Kidney glomerular epithelial cell (primary cell): ENCODE data around the gene RNF220.
"Not testable (repeated sequence)": the region's sequence is repeated elsewhere in the genome, so short reads cannot be mapped to it uniquely, and the experiment has no call there.

Experiments used
- DNase-seq: peaks from one replicate; lab custom pipeline; 2025; lab: John Stamatoyannopoulos, UW

The RNF220 gene

DNA sequence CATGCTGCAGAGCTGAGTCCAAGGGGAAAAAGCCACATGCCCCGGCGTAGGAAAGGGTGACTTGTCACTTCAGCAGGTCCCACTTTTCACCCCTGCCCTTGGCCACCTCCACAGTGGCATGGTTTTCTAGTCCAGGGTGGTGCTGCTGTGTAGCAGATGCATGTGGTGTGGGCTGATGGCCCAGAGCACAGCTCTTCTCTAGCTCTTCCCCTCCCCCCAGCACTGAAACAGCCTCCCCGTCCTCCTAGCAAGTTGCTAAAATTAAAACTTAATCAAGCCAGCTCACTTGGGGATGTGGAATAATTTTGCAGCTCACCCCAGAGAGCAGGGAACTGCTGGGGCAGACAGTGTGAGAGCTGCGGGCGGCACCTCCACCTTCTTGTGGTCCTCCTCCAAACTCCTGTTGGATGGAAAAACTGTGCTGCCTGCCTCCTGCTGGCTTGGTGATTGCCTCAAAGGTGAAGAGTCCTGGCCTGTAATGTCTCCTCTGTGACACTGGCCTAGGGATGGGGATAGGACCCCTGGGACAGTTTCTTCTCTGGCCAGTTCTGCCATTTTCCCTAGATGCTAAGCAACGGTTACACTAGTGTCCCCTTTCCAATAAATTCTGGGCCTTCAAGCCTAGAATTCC lies 91.6 kb downstream of the RNF220 start:
- DNase-seq: no peak

DNA sequence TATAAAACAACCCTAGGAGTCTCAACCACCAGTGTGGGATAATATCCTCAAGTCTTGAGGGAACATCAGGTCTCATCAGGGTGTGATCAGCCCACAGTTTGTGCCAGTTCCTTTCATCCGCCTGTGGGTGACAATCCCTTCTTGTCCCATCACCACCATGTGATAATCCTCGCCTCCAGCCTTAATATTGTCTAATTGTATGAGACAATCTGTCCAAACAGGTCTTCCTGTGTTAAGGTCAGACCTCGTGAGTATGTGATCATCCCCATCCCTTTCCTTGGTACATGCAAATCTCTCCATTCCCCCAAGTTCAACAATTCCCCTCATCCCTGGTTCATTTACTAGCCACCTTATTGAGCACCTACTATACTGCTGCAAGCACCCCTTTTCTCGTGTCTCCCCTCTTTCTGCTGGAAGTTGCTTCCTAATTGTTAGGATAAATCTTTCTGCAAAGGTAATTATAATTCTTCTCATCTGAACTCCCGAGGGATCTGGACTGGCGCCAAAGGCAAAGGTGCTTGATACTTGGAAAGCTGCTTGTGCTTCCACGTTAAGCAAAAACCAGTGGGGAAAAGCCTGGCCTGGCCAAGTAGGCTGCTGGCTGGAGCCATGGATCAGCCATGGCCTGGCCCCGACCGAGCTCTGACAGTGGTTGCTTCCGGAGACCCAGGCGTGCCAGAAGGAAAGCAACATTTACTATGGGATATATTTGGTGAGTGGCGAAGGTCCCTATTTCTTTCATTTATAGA lies 92.5 kb downstream of the RNF220 start:
- no peak for DNase-seq

DNA sequence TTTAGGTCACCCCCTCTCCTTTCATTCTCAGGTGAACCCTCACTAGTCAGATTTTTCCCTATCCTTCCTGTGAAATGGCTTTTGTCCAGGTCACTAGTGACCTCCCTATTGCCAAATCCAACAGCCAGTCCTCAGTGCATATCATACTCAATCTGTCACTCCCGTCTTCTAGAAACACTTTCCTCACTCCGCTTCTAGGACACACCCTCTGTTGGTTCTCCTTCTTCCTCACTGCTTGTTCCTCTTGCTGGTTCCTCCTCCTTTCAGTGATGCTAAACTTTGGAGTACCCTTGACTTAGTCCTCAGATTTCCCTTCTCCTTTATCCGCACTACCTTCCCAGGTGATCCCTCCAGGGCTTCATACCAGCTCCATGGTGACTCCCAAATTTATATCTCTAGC lies 94.3 kb downstream of the RNF220 start:
- no peak for DNase-seq

DNA sequence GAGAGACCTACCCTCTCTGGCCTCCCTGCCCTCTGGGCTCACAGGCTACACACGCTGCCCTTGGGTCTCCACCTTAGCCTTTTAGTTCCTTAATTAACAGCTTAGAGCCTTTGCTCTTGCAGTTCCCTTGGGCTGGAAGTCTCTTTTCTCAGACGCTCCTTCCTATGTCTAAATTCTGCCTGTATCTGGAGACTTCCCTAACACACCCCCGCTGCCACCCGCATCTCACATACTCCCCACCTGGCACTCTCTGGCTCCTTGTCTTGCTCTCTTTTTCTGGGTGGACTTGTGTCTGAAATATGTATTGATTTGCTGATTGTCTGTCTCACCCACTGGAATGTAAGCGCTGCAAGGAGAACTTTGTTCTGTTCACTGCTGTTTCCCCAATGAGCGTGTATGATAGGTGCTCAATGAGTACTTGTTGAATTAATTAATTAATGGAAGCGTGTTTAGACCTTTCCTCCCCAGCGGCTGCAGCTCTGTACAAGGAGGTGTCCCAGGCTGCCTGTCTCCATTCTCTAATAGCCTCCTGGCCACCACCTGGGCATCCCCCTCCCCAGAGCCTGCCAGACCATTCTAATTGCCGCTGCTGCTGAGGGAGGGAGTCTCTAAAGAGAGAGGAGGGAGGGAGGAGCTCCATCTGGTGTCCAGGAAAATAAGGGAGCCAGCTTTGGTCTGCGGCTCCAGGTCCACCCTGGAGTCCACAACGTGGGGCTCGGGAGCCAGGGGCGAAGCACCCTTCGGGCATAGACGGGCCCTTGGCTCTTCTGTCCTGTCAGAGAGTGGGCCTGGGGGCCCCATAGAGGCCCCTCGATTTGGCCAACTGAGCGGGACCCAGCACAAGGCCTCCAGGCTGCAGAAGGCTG lies 95.4 kb downstream of the RNF220 start:
- DNase-seq: no peak

DNA sequence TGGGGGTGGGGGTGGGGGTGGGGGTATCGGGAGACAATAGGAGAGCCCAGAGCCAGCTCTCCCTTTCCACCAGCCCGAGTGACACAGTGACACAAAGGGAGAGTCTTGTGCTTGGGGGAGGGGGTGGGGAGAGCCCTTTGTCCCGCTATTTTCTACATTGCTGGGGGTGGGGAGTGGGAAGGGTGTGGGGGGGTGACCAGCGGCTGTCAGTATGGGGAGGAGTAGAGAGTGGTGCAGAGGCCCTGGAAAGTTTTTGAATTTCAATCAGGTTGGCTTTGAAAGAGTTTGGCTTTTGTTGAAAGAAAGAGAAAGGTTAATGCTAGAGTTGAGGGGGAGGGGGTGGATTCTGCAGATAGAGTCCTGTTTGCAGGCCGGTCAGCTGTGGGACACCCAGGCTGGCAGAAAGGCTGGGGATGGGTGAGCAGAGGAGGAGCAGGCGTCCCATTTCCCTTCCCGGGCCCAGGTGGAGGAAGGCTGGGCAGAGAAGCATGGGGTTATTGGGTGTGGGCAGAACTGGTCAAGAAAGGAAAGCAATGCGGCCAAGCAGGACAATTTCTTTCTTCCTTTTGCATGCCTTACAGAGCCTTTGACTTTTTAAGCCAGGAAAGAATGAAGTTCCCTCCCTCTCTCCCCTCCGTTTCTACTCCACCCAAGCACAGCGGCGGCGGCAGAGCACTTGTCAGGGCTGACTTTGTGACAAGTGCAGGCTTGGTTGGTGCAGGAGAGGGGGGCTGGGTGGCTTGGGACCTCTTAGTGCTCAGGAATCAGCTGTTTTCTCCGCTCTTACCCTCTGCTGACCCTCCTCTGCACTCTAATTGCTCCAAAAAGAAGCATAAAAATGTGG lies 96.2 kb downstream of the RNF220 start:
- no peak for DNase-seq

DNA sequence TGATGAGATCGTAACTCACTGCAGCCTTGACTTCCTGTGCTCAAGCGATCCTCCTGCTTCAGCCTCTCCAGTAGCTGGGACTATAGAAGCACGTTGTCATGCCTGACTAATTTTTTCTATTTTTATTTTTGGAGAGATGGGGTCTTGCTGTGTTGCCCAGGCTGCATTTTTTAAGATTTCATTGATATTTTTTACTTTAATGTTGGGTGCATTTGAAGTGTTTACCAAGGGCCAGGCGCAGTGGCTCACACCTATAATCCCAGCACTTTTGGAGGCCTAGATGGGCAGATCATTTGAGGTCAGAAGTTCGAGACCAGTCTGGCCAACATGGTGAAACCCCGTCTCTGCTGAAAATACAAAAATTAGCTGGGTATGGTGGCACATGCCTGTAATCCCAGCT lies 97.8 kb downstream of the RNF220 start:
- DNase-seq: not testable (repeated sequence)

DNA sequence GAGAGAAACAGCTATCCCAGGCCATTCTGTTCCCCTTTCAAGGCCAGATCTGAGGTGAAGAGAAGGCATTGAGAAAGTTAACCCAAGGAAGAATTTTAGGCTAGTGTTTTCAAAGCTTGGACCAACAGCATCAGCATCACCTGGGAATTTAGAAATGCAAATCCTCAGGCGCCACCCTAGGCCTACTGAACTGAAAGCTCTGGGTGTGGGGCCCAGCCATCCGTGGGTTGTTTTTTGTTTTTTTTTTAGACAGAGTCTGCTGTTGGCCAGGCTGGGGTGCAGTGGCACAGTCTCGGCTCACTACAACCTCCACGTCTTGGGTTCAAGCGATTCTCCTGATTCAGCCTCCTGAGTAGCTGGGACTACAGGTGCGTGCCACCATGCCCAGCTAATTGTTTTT lies 98.6 kb downstream of the RNF220 start:
- no peak for DNase-seq

DNA sequence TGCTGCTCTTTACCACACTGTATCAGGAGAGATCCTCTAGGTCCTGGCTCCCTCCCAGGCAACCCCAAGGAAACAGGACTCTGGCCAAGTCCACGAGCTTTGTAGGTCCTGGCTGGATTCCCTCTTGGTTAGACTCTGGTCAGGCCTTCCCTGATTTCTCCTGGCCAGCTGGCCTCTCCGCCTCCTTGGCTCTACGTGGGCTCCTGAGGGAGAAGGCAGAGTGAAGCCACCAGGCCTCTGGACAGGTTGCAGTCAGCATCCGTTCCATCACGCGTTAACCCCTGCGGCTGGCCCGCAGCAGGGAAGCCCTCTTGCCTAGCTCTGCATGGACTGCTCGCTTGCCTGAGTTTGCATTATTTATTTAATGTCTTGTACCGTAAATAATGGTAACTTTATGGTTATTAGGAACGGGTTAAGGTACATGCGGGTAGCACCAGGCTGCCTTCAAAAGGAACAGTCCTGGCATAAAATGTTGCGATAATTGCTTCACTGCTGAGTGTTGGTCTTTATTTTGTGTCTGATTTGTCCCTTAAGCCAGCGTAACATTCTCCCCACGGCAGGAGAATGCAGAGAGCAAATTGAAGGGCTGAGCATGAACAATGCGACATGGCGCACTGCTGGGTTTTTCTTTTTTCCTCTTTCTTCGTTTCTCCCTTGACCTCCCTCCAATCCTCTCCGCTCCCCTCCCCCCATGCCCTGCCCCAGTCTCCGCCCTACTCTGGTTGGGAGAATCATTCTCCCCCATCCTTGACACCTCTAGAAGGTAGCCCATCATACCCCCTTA lies 100.3 kb downstream of the RNF220 start:
- no peak for DNase-seq

DNA sequence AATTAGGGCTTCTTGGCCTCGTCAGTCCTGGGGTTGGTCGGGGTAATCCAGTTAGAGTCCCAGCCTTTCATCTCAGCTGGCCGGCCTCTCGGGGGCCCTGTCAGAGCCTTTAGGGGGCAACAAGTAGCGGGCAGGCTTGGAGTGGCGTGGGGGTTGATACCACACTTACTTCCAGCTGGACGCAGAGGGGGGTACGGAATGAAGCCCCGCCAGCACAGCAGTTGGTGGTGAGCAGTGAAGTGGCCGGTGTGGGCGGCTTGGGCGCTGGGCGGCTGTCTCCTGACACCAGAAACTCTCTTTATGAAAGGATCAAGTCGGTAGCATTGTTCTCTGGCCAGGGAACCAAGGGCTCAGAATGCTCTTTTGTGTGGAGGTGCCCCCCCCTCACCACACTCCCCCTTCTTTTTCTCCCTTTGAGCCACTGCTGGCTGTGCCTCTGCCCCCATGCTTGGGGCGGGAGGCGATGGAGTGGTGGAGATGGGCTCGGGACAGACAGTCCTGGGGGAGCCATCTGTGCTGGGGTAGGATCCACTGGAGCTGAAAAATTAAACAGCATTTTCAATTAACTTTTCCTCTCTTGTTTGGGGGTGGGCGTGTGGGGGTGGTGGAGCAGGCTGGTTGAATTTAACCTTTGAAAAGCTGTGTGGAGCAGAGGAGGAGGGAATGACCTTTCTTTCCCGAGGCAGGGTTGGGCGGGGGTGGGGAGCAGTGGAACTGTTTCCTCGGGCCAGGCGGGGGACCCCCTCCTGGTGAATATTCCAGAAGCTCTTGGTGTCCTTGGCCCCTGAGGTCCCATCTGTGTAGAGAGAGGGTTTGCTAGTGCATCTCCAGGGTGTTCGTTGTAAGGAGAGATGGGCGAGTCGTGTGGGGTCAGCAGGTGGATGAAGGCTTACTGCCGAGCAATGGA lies 102.7 kb downstream of the RNF220 start:
- no peak for DNase-seq

DNA sequence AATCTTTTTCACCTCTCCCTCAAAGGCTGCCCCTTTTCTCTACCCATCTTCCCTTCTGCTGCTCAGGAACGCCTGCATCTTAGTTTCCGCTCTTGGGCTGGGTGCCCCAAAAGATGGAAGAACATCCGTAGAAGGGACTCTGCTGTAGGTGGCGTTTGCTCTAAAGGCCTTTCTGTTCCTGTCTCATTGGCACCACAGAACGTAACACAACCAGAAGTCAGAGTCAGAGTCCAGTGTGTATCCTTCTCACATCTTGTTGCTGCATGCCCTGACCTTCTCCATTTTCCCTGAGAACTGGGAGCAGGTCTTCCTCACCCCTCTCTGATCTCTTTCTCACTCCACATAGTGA lies 103.3 kb downstream of the RNF220 start:
- no peak for DNase-seq

DNA sequence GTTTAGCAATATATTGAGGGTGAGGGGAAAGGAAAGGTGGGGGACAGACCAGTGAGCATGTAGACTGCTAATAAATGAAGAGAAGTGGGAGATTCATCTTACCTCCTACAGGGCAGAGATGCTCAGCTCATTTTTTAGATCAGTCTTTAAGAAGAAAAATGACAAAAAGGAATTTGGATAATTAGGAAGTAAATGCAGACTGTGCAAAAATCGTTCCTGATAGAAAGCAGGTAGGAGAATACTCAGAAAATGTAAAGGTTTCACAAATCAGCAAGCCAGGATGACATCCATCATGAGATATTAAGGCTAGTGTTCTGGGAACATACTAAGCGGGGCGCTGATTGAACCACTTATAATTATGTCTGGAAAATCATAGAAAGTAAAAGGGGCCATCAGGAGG lies 106.3 kb downstream of the RNF220 start:
- DNase-seq: no peak

DNA sequence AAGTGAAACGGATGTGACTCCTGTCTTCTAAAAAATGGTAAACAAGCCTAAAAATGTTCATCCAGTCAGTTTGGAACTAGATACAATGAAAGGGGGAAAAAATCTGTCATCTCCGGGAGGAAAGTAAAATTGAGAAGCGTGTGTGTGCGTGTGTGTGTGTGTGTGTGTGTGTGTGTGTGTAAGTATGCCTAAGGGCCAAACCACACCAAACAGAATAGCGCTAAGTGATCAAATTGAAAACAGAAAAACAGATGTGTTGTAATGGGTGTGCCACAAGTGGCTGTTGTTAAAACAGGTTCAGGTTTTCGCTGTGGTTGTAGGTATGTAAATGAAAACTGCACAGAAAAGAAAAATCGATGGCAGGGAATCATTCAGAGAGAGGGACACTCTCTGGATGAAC lies 106.7 kb downstream of the RNF220 start:
- DNase-seq: no peak

DNA sequence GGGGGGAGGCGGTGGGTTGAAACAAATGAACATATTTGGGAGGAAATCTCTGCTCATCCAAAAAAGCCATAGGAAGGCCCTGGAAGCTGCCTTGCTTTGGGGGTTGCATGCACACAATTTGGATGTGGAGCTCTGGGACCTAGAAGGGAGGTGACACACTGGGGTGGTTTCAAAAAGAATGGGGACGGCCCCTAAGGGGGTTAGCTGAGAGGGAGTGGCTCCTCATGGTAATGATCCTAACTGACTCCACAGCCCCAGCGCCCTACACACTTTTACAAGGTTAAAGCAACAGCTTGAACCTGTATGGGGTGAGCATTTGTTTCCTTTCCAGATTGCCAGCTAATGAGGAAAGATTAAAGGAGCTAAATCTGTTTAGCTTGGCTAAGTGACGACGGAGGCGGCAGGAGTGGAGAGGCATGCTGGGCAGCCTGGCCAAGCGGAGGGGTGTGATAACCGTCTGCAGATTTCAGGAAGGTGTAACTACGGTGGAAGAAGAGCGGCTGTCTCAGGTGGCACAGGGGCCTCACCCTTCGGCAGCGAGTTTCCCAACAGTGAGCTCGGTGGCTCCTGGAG lies 107.3 kb downstream of the RNF220 start:
- DNase-seq: no peak

DNA sequence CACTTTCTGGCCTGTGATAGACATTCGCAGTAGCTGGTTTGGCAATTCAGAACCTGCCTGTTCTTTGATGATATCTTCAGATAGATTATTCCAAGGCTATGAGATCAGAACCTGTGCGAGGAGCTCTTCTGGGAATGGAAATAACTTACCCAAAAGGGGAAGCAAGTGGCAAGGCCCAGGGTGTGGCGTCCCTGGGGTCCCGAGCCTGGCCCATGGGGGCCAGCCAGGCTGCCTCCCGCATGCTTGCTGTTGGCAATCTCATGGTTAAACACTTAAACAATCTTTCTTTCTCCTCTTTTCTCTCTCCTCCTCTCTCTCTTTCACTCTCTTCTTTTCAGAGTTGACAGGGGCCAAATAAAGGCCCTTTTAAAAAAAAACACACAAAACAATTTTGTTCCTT lies 108.1 kb downstream of the RNF220 start:
- no peak for DNase-seq

DNA sequence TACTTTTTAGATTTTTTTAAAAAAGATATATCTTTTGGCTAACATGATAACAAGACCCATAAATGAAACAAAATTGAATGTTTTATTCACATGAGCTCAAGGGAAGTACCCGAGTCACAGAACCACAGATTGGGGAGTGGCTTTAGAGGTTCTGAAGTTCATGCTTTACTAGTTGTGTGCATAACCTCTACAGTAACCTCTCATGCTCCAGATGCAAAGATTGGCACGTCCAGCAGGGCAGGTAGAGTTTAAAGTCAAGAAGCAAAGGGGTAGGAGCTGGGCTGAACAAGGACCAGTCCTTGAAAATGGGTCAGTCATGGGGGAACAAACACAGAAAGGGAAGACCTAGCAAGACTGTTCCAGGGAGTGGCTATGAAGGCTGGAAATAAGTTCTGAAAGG lies 109.6 kb downstream of the RNF220 start:
- no peak for DNase-seq

DNA sequence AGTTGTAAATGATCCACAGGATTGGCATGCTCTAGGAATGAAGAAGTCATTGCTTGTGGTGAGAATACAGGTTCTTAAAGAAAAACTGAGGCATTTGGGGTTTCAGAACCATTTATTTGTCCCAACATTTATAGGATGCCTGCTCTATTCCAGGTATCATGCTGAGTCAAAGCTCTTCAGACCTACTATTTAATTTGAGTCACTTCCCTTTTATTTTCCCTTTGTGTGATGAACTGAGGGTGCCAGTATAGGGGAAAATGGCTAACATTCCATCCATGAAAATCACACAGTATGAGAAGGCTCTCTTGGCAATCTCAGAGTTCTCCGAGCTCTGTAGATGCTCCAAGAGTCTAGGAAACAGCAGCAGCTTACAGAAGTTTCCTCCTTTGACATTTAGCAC lies 110.4 kb downstream of the RNF220 start:
- no peak for DNase-seq

DNA sequence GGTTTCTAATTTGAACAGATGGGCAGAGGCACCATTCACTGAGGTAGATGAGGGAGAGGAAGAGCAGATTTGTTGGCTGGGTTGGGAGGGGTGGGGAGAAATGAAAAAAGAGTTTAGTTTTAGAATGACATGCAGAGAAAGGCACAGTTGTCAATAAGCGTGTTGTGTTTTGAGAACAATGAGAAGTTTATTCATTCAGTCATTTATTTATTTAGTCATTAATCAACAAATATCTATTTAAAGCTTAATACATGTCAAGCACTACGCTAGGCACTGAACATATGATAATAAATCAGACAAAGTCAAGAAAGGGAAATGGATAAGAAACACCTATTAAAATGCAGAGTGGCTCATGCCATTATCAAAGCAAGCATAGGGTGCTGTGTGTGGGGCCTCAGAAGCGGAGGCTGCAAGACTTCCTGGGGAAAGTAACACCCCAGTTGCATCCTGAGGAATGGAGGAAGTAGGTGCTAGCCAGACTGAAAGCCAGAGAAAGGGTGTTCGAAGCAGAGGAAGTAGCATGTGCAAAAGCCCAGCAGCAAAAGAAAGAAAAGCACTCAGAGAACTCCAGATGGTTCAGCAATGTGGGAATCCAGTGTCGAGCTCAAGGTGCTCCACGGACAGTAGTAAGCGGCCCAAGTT lies 114.1 kb downstream of the RNF220 start:
- no peak for DNase-seq

DNA sequence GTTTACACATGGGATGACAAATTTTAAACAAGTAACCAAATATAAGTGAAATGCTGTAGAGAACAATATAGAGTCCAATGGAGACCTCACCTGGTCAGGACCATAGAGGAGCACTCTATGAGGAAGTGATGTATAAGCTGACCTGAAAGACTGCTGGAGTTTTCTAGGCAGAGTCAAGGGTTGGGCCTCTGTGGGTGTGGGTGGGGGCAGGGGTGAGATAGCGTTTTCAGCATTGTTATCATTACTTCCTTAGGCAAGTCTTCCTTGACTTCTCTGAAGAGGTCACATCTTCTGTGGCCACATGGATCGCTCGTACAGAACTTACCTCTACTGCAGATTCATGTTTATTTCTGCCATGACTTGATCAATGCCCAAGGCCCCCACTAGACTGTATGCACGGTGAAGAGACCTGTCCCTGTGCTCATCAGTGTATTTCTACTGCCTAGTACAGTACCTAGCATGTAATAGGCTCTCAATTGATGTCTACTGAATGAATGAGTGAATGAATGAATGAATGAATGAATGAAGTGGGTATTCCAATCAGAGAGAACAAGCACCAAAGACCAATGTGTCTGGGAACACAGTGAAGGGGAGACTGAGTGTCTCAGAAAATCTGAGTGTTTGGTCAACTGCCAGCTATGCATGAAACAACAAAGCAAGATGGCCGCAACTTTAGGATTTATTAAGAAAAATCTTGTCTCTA lies 116.5 kb downstream of the RNF220 start:
- no peak for DNase-seq
